GM12891 (cell line): ENCODE data around the gene PCBP3.

Source experiments
- DNase-seq: peaks from one replicate; pipeline ENCODE4 v3.0.0; 2011; ENCODE audit warnings: low spot score; ENCODE audit not compliant: insufficient read length
- FAIRE-seq: peaks from 2 replicates; lab custom pipeline; 2011; peaks lifted over from hg19 to GRCh38; lab: Jason Lieb, UNC
- PAX5 ChIP-seq: IDR thresholded peaks from 2 replicates; pipeline ENCODE4 v1.6.1; 2011; ENCODE audit warnings: low read length, moderate library complexity, mild to moderate bottlenecking; ENCODE audit not compliant: insufficient read depth, severe bottlenecking
- POLR2A ChIP-seq: IDR thresholded peaks from 2 replicates; pipeline ENCODE4 v1.6.1; 2011; ENCODE audit warnings: low read depth, low read length, control low read depth
- POLR2AphosphoS5 ChIP-seq: IDR thresholded peaks from 2 replicates; pipeline ENCODE4 v1.6.1; 2011; ENCODE audit warnings: low read depth, low read length, control low read depth
- POU2F2 ChIP-seq: IDR thresholded peaks from 2 replicates; pipeline ENCODE4 v1.6.1; 2011; ENCODE audit warnings: low read depth, mild to moderate bottlenecking, control low read depth, low read length, moderate library complexity
- SPI1 ChIP-seq: IDR thresholded peaks from 2 replicates; pipeline ENCODE4 v1.6.1; 2011; ENCODE audit warnings: low read depth, low read length, control low read depth
- TAF1 ChIP-seq: IDR thresholded peaks from 2 replicates; pipeline ENCODE4 v1.6.1; 2011; ENCODE audit warnings: low read depth, low read length, control low read depth

Gene PCBP3

DNA sequence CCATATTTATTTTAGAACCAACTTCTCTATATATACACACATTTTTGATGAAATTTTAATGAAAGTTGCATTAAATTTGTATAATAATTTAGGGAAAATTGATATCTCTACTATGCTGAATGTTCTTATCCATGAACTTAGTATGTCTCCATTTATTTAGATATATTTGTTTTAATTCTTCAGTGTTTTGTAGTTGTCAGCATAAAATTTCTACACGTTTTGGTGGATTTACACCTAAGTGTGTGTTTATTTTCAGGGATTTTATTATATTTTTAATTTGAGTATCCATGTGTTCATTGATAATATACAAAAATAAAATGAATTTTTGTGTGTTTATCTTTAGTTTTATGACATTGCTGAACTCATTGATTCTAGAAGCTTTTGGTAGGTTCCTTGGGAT, 36.7 kb downstream of the PCBP3 start:
- FAIRE-seq (no peak), DNase-seq (no peak)
- no peak for TF ChIP-seq PAX5
- TF ChIP-seq TAF1: no peak
- TF ChIP-seq POLR2AphosphoS5: no peak
- TF ChIP-seq SPI1: no peak
- no peak for TF ChIP-seq POLR2A
- no peak for TF ChIP-seq POU2F2

DNA sequence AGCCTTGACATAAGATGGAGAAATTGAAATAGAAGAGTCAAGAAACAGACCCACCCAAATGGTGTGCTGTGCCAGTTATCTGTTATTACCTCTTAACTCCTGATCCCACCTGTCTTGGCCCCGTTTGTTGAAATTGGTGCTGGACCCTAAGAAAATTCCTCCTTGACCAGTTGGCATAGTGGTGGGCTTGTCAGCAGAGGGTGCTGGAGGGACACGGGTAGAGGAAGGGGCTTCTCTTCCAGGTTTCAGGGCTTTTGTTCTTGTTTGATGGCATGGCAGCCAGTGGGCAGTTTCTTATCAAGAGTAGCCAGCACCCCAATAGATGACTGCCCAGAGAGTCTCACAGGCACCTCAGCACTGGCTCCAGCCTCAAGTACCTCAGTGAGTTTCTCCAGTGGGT, 51.6 kb downstream of the PCBP3 start:
- DNase-seq (no peak), FAIRE-seq (no peak)
- TF ChIP-seq POLR2AphosphoS5: no peak
- no peak for TF ChIP-seq POU2F2
- no peak for TF ChIP-seq TAF1
- no peak for TF ChIP-seq SPI1
- no peak for TF ChIP-seq POLR2A
- TF ChIP-seq PAX5: no peak

DNA sequence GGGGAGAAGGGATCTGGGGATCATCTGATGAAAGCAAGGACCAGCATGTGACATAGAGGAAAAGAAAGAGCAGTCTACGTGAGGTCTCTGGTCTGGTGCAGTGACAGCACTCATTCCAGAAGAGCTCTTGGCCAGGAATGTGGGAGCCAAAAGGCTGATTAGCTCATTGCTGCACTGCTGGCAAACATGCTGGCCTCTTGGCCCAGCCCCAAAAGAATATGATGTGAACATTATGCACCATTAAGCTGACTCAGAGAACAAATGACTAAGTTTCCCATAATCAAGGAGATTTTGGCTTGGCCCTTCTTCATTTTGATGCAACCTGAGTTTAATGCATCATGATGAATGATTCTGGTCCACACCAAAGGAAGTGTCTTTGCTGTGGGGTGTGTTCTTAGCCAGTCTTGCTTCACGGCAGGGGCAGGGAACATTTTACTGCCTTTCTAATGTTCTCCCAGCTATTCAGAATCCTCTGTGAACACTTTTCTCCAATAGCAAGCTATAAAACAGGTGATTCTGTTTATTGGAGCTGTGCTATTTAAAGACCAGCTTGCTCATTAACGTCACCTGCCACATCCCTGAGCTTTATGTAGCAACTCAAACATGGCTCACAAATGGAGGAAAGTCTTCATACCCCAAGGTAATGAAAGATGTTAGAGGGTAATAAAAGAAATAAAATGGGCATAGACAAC, 55.1 kb downstream of the PCBP3 start:
- no peak for DNase-seq
- no peak for FAIRE-seq
- TF ChIP-seq SPI1: no peak
- no peak for TF ChIP-seq POLR2AphosphoS5
- no peak for TF ChIP-seq POU2F2
- no peak for TF ChIP-seq TAF1
- no peak for TF ChIP-seq PAX5
- TF ChIP-seq POLR2A: no peak

DNA sequence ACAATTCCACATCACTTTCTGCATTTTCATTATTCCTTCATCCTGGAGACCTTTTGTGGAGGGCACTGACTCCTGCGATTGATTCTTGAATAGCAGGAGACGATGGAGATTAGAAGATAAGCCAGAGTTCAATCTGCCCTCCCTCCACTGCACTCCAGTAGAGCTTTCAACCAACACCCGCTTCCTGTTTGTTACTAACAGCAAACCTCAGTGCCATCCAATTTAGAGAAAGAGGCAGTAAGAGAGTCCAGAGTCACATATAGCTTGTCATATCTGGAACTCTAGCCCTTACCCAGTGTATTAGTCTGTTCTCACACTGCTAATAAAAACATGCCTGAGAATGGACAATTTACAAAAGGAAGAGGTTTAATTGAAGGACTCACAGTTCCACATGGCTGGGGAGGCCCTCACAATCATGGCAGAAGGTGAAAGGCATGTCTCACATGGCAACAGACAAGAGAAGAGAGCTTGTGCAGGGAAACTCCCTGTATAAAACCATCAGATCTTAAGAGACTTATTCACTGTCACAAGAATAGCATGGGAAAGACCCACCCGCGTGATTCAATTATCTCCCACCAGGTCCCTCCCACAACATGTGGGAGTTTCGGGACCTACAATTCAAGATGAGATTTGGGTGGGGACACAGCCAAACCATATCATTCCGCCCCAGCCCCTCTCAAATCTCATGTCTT, 55.9 kb downstream of the PCBP3 start:
- DNase-seq (no peak), FAIRE-seq (no peak)
- no peak for TF ChIP-seq POU2F2
- TF ChIP-seq POLR2A: no peak

DNA sequence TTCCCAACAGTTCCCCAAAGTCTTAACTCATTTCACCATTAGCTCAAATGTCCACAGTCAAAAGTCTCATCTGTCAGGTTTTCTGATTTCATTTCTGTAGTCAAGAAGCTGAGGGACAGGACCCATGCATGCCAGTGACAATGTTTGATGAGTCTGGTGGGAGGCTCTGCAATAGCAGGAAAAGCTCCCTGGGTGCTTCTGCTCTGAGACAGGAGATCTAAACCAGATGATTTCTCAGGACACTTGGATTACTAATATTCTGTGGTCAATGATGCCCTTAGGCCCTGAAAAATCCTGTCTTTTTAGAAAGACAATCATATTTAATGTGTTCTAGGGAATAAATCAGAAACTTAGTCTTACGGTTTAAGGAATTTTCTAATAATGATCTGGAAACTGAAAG, 56.4 kb downstream of the PCBP3 start:
- DNase-seq (no peak), FAIRE-seq (no peak)
- TF ChIP-seq PAX5: no peak
- TF ChIP-seq POLR2A: no peak
- no peak for TF ChIP-seq POU2F2
- no peak for TF ChIP-seq TAF1
- TF ChIP-seq POLR2AphosphoS5: no peak
- TF ChIP-seq SPI1: no peak

DNA sequence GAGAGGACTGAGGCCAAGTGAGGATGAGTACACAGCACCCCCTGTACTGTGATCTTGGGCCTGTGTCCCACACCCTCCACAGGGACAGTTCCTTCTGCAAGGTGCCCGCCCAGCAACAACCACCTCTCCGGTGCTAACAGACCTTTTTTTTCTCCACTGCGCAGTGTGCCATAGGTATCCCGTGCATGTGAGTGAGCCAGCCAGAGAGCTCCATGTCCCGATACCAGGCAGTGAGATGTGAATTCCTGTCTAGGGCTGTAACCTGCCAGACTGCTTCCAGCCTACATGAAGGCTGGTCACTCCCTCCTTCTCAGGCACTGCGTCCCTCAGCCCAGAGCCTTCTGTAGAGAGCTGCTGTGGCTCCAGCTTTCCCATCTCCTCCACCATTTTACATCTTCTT, 56.9 kb downstream of the PCBP3 start:
- no peak for FAIRE-seq
- no peak for DNase-seq
- no peak for TF ChIP-seq POU2F2
- TF ChIP-seq POLR2A: no peak
- no peak for TF ChIP-seq PAX5
- no peak for TF ChIP-seq POLR2AphosphoS5
- no peak for TF ChIP-seq TAF1
- TF ChIP-seq SPI1: no peak

DNA sequence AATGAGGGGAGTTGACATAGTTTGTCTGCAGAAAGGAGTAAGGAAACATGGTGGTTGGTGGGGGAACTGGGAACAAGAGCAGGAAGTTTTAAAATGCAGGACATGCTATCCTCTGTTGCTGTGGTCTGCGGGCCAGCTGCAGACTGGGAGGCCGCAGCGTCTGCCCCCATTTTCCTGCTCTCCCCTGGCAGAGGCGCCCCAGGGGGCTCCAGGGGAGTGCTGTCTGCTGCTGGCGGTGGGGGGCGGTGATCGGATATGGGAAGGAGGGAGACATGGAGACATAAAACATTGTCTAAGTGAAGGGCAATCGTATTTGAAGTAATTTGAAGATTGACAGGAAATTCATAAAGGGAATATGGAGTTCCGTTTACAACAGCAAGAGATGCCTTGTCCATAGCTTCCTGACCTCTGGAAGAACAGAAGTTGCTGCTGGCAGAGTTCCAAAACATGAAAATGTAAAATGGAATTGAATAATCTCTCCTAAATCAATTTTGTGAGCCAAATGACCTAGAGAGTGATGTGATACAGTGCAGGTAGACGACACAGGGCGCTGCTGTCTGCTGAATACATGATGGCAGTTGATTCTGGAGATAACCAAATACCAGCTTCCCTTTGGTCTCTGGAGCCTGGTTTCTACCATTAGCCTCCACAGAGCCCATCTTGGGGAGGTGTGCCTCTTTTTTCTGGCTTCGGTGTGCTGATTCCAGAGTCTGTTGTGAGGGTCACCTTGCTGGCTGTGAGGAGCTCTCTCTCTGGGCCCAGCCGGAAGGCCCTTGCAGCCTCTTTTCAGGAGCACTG, 61.0 kb downstream of the PCBP3 start:
- TF ChIP-seq POLR2AphosphoS5 (no peak), PAX5 (no peak), POU2F2 (no peak), SPI1 (no peak), TAF1 (no peak), POLR2A (no peak)
- DNase-seq (no peak), FAIRE-seq (no peak)

DNA sequence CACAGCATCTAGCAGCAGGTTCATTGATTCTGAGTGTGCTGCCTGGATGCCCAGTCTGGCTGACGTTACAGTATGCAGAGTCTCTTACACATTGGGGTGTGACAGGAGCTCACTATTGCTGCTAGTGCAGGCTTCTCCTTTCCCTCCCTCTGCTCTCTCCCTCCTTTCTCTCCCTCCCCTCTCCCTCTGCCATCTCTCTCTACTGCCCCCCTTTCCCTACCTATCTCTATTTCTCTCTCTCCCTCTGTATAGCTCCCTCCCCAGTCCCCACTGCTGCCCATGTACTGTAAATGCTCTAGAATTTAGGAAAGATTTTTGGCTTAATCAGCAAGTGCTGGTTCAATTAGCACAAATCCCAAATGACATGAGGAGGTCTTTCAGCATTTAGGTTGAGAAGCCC, 62.8 kb downstream of the PCBP3 start:
- TF ChIP-seq SPI1 (no peak), POU2F2 (no peak), PAX5 (no peak), POLR2AphosphoS5 (no peak), TAF1 (no peak), POLR2A (no peak)
- DNase-seq (no peak), FAIRE-seq (no peak)

DNA sequence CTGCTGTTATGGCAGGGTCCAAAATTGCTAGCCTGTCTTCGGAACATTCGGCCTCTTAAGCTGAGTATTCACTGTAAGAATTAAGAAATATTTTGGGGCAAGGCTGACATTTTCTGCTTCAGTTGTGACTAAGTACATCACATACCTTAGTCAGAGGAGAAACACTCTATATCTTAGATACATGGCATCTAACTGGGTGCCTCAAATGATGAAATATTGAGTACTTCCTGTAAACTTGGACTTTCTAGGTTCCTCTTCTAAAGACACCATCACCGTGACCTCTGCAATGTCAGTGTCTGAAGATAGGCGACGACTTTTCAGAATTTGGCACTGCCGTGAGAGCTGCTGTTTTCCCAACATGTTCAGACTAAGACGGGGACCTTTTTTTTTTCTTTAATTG, 65.6 kb downstream of the PCBP3 start:
- TF ChIP-seq POU2F2 (no peak), SPI1 (no peak), PAX5 (no peak), POLR2AphosphoS5 (no peak), POLR2A (no peak), TAF1 (no peak)
- DNase-seq (no peak), FAIRE-seq (no peak)
